HepG2 (cell line): Measurements from ENCODE around the gene SF3A2. TPM values are rescaled to one million over a fixed set of nuclear protein-coding genes. Genes with fewer than 3 reads are reported as not detected.

Source experiments
- ARID4A ChIP-seq: sonication (generic); formaldehyde crosslinking; IDR thresholded peaks from 2 replicates; pipeline ENCODE4 v1.5.0; 2020; ENCODE audit warnings: mild to moderate bottlenecking, missing genetic modification reagents, borderline replicate concordance
- ATF3 ChIP-seq: sonication (generic); formaldehyde crosslinking; IDR thresholded peaks from 2 replicates; pipeline ENCODE4 v1.4.0; 2020; ENCODE audit warnings: missing genetic modification reagents
- CREB1 ChIP-seq, 2 experiments: fragments of 450-650 bp in 1 of 2; IDR thresholded peaks; 2 replicates each; pipeline ENCODE4 v1.6.1; 2016 to 2017; ENCODE audit warnings: control low read depth in 1 of 2, mild to moderate bottlenecking in 1 of 2, missing compliant biosample characterization in 1 of 2, missing genetic modification characterization in 1 of 2
- ERF ChIP-seq: IDR thresholded peaks from 2 replicates; pipeline ENCODE4 v1.6.1; 2018; ENCODE audit warnings: missing biosample characterization, missing genetic modification reagents
- FUBP1 ChIP-seq: sonication (generic); formaldehyde crosslinking; IDR thresholded peaks from 2 replicates; pipeline ENCODE4 v1.5.1; 2020; ENCODE audit warnings: missing genetic modification reagents, mild to moderate bottlenecking, borderline replicate concordance
- GLI4 ChIP-seq: sonication (generic); formaldehyde crosslinking; IDR thresholded peaks from 2 replicates; pipeline ENCODE4 v1.5.1; 2020; ENCODE audit warnings: missing genetic modification reagents, mild to moderate bottlenecking, moderate library complexity, borderline replicate concordance
- HOXD1 ChIP-seq: sonication (generic); formaldehyde crosslinking; IDR thresholded peaks from 2 replicates; pipeline ENCODE4 v1.5.0; 2020; ENCODE audit warnings: missing genetic modification reagents
- LRRFIP1 ChIP-seq: sonication (generic); formaldehyde crosslinking; conservative IDR thresholded peaks from 2 replicates; pipeline ENCODE4 v1.4.0; 2020; ENCODE audit warnings: missing genetic modification reagents
- MIXL1 ChIP-seq: IDR thresholded peaks from 2 replicates; pipeline ENCODE4 v1.6.1; 2016
- NCOA5 ChIP-seq: sonication (generic); formaldehyde crosslinking; IDR thresholded peaks from 2 replicates; pipeline ENCODE4 v1.4.0; 2020; ENCODE audit warnings: missing genetic modification reagents
- PAWR ChIP-seq: sonication (generic); formaldehyde crosslinking; IDR thresholded peaks from 2 replicates; pipeline ENCODE4 v1.4.0; 2020; ENCODE audit warnings: missing genetic modification reagents, mild to moderate bottlenecking, borderline replicate concordance
- PTBP1 ChIP-seq: fragments of 200-400 bp; formaldehyde crosslinking; IDR thresholded peaks from 2 replicates; pipeline ENCODE4 v1.6.1; 2018; ENCODE audit warnings: low read length, low read depth; ENCODE audit not compliant: poor library complexity, severe bottlenecking
- RARA ChIP-seq: IDR thresholded peaks from 2 replicates; pipeline ENCODE4 v1.6.1; 2016; ENCODE audit warnings: missing genetic modification reagents, missing compliant biosample characterization
- TBL1XR1 ChIP-seq: fragments of 150-350 bp; IDR thresholded peaks from 2 replicates; pipeline ENCODE4 v1.6.1; 2014; ENCODE audit warnings: borderline replicate concordance, low read length; ENCODE audit not compliant: partially characterized antibody
- ZNF275 ChIP-seq: sonication (generic); formaldehyde crosslinking; IDR thresholded peaks from 2 replicates; pipeline ENCODE4 v1.8.0; 2022; ENCODE audit warnings: missing genetic modification reagents, mild to moderate bottlenecking, inconsistent platforms, borderline replicate concordance
- ZNF326 ChIP-seq: sonication (generic); formaldehyde crosslinking; IDR thresholded peaks from 2 replicates; pipeline ENCODE4 v1.4.0; 2020; ENCODE audit warnings: missing genetic modification reagents, borderline replicate concordance
- ZNF891 ChIP-seq: sonication (generic); formaldehyde crosslinking; IDR thresholded peaks from 2 replicates; pipeline ENCODE4 v1.5.0; 2020; ENCODE audit warnings: mild to moderate bottlenecking, missing genetic modification reagents
- polyA plus RNA-seq, 8 experiments: library from polyadenylated mRNA; depleted of rRNA in 3 of 8; stranded (reverse) in 7 of 8; unstranded in 1 of 8; fragments of >200 nt; fragmentation: Illumina TruSeq in 4 of 8; extraction: Trizol in 4 of 8; gene quantifications; 2 replicates each; pipeline versions ENCODE4 v1.2.1 to v1.2.3, GENCODE V29; 2011 to 2016; ENCODE audit warnings: low read depth in 4 of 8, missing spikeins in 1 of 8, mixed read lengths in 1 of 8; ENCODE audit not compliant: insufficient read depth in 1 of 8
- total RNA-seq, 5 experiments: library from RNA; depleted of rRNA; stranded (reverse); fragments of >200 nt; fragmentation: Illumina TruSeq; extraction: Trizol; gene quantifications; 2 replicates each; pipeline ENCODE4 v1.2.3, GENCODE V29; 2016; ENCODE audit warnings: low read depth in 1 of 5

The SF3A2 gene
- total and polyA plus RNA-seq, 2 of the 13 experiments (the other 11 are each of a cell fraction or from before 2014, with no cell fraction given) = 8.6 to 8.8 TPM

- TF ChIP-seq LRRFIP1 (CRISPR knock-in tag) = no peak
- TF ChIP-seq CREB1 (IDR thresholded peaks at IDR 0.05) = peak; percentile 69; the same call in 1 of the 2 replicates
- no peak for TF ChIP-seq CREB1 (CRISPR knock-in tag; IDR thresholded peaks at IDR 0.05)
- no peak for TF ChIP-seq PAWR (CRISPR knock-in tag)
- no peak for TF ChIP-seq GLI4 (CRISPR knock-in tag)
- TF ChIP-seq HOXD1 (CRISPR knock-in tag) = peak; percentile 44; the same call in 1 of the 2 replicates
- TF ChIP-seq ATF3 (CRISPR knock-in tag) = peak; percentile 68
- TF ChIP-seq PTBP1 = no peak
- no peak for TF ChIP-seq FUBP1
- no peak for TF ChIP-seq NCOA5 (CRISPR knock-in tag)
- peak; percentile 86 for TF ChIP-seq ZNF891 (CRISPR knock-in tag)
- TF ChIP-seq RARA = peak; percentile 45
- TF ChIP-seq TBL1XR1 = no peak
- no peak for TF ChIP-seq ZNF326
- peak; percentile 74 for TF ChIP-seq ARID4A (CRISPR knock-in tag)
- peak; percentile 28; the same call in 1 of the 2 replicates for TF ChIP-seq MIXL1 (CRISPR knock-in tag)
- TF ChIP-seq ZNF275 = peak; percentile 76; the same call in 1 of the 2 replicates
- peak; percentile 91 for TF ChIP-seq ERF
Measured at GRCh38 chr19:2269244-2270156, 32.9 kb downstream of the SF3A2 start (continued).
